Hematopoietic multipotent progenitor cell treated with erythropoietin and hydrocortisone succinate and interleukin-3 and kit ligand, for 17 days (in vitro differentiated cells): ENCODE measurements around the gene LRIG1.

Source experiments
- DNase-seq: peaks from one replicate; pipeline ENCODE4 v3.0.0-alpha.2; 2015; ENCODE audit warnings: low spot score

LRIG1 gene

DNA sequence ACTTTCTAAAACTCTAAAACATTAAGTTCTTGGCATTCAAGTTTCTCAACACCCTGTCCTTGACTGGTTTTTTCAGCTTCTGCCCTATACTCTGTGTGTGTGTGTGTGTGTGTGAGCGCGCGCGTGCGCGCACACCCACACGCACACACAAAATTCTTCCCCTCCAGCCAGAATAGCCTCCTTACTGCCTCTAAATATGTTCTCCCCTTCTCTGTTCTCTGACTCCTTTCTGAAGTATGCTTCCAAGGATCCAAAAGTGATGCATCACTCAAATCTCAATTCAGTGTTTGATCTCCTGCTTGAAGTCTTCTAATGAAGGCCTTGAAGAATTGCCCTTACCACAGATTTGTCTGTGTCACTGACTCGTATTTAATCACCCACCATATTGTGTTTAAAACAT lies 150.2 kb downstream of the LRIG1 start:
- no peak for DNase-seq

DNA sequence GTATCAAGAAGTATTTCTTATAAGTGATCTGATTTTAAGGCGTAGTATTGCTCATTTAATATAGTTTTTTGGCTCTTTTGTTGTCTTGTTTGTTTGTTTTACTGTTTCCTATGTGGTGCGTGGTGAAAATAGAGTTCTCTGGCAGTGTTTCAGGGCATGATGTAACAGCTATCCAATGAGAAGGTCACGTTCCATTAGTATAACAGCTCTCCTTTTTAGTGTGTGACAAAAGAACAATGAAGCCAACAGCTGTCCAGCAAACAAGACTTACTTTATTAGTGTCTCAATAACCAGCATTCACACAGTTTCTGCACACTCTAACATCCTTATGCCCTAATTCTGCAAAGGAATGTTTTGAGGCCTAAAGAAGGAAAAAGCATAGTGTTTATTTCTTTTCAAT lies 152.1 kb downstream of the LRIG1 start:
- DNase-seq: no peak

DNA sequence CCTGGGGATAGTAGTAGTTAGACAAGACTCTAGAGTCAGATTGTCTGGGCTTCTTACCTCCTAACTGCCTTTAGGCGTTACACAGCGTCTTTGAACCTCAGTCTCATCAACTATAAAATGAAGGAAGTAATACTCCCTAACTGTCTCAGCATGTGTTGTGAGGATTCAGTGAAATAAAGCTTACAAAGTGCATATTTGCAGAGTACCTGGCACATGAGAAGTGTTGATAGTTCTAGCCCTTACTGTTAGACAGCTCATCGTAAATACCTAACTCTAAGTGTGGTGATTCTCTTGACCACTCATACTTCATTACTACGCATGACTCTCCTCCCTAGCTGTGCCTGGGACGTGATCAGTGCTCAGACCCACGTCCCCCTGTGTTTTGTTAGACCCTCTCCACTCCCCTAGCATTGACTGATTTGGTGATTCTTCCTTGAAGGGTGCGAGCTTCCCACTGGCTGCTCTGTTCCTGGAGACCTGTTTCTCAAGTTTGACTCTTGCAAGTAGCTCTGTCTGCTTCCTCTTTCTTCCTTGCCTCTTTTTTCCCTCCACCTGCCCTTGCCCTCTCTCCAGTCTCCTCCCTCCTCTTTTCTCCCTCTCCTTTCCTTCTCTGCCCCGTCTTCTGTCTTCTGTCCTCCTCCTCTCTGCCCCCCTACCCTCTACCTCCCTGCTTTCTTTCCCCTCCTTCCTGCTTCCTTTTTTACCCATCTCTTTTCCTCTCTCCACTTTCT lies 155.8 kb downstream of the LRIG1 start:
- no peak for DNase-seq

DNA sequence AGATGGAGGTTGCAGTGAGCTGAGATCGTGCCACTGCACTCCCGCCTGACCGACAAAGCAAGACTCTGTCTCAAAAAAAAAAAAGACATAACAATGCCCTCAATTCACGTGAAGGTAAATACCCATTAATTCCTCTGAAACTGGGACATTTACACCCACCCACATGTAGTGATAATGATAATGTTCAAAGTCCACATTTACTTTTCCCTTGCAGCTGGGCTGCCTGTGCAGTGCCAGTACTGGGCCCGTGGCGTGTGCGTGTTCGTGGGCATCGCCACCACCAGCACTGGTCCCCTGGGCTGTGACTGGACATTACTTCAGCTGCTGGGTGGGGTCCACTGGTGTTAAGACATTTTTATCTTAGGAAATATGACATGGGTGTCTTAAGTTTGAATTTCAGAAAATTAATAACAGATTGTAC lies 156.4 kb downstream of the LRIG1 start:
- DNase-seq: no peak

DNA sequence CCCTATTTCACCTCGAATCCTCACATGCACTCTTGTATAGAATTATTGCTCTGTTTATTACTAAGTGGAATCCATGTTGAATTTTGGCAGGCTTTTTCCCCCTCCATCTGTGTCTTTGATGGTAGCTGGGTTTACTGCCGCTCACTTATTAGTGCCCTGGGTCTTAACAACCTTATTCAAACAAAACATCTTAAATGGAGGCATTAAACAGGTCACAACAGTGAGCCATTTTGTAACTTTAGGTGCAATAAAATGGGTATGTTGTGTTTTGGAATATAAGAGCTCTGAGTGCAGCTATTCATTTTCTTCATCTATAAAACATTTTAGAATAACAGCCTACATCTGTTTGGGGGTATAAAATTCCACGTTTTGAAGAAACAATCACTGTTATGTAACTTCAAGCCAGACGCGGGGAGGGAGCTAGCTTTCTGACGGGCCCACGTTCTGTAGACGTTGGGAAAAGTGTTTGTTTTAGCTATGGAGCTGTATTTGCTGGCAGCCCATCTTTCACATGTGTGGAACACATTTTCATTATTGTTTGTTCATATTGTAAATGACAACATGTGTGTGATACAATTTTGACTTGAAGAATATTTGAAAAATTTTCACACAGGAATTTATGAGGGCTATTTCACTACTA lies 158.0 kb downstream of the LRIG1 start:
- DNase-seq: no peak

DNA sequence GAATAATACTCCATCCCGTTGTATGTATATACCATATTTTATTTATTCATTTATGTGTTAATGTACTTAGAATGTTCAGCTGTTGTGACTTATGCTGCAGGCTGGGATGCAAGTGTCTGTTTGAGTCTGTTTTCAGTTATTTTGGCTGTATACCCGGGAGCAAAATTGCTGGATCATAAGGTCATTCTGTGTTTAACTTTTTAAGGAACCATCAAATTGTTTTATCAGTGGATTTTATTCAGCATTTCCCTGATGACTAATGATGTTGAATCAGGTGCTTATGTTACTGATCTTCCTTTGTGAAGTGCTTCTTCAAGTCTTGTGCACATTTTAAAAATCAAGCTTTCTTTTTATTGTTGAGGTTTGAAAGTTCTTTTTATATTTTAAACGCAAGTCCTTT lies 161.9 kb downstream of the LRIG1 start:
- DNase-seq: no peak

DNA sequence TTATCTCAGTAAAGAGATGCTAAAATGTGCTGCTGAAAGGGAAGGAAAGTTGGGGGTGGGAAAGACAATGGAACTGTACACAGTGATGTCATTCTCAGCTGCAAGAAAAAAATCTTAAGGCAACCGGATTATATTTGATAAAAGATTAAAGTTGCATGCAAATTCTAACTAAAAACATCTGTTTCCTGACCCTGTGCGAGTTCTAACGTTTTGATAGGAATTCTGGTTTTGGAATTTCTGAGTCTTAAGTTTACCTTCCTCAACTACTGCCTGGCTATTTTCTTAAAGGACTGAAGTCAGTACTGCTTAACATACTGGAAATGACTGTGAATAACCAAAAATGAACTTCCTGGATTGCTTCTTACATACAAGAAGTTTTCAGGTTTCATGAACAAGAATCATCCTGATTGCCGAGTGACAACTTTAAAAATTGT lies 164.5 kb downstream of the LRIG1 start:
- no peak for DNase-seq

DNA sequence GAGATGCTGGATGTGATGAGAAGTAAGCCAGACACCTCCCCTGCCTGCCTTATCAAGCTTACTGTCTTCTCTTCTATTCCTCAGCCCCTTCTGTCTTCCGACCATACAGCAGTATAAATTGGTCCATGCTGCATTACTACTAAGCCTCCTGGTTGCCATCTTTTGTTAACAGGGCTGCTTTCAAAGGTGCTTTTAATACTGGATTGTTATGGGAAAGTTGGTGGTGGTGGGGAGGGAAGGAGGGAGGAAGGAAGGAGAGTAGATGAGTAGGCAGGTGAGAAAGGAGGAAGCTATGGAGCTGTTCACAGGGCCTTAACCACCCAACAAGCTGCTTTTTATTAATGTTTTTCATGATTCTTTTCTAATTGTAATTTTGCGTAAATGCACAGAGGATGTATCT lies 165.2 kb downstream of the LRIG1 start:
- DNase-seq: no peak
